HG03135 (cell line): ENCODE measurements around the gene JCHAIN.
"Not testable (repeated sequence)": the region's sequence is repeated elsewhere in the genome, so short reads cannot be mapped to it uniquely, and the experiment has no call there.

Source experiments
- ATAC-seq: cut with Tn5 transposase; IDR thresholded peaks from one replicate; pipeline ENCODE4 v1.9.1; 2021; ENCODE audit warnings: mild to moderate bottlenecking, moderate library complexity; ENCODE audit not compliant: unreplicated experiment

Gene JCHAIN

GRCh38 chr4:70666369-70666768, at the start of gene JCHAIN:
Gene JCHAIN, minus strand, starts transcription at chr4:70666508. Its CDS starts 18 bp downstream, at chr4:70666490.
- ATAC-seq = no peak

- ATAC-seq = peak; percentile 7
Measured at GRCh38 chr4:70715097-70715496, 48.8 kb upstream of the JCHAIN start.

- ATAC-seq = peak; percentile 46
Measured at GRCh38 chr4:70714079-70714887, 48.0 kb upstream of the JCHAIN start.

- ATAC-seq = peak; percentile 49
Measured at GRCh38 chr4:70713453-70714078, 47.3 kb upstream of the JCHAIN start.

GRCh38 chr4:70712604-70713452, 46.5 kb upstream of the JCHAIN start:
- peak; percentile 3 for ATAC-seq

GRCh38 chr4:70712150-70712549, 45.8 kb upstream of the JCHAIN start:
- no peak for ATAC-seq

- ATAC-seq = no peak
Measured at GRCh38 chr4:70711599-70711998, 45.3 kb upstream of the JCHAIN start.

GRCh38 chr4:70709611-70710205, 43.4 kb upstream of the JCHAIN start:
- no peak for ATAC-seq

GRCh38 chr4:70706516-70706915, 40.2 kb upstream of the JCHAIN start:
- no peak for ATAC-seq

GRCh38 chr4:70706044-70706461, 39.7 kb upstream of the JCHAIN start:
- no peak for ATAC-seq

- ATAC-seq = peak; percentile 65
Measured at GRCh38 chr4:70705183-70706043, 39.1 kb upstream of the JCHAIN start.

- peak; percentile 31 for ATAC-seq
Measured at GRCh38 chr4:70704931-70705182, 38.5 kb upstream of the JCHAIN start.

GRCh38 chr4:70704215-70704930, 38.1 kb upstream of the JCHAIN start:
- peak; percentile 53 for ATAC-seq

- no peak for ATAC-seq
Measured at GRCh38 chr4:70703619-70704214, 37.4 kb upstream of the JCHAIN start.

- not testable (repeated sequence) for ATAC-seq
Measured at GRCh38 chr4:70702592-70702991, 36.3 kb upstream of the JCHAIN start.

- ATAC-seq = no peak
Measured at GRCh38 chr4:70701271-70701670, 35.0 kb upstream of the JCHAIN start.

- ATAC-seq = no peak
Measured at GRCh38 chr4:70700712-70701111, 34.4 kb upstream of the JCHAIN start.

GRCh38 chr4:70698435-70698834, 32.1 kb upstream of the JCHAIN start:
- not testable (repeated sequence) for ATAC-seq

GRCh38 chr4:70694633-70695032, 28.3 kb upstream of the JCHAIN start:
- ATAC-seq = not testable (repeated sequence)
